HG03025 (cell line): ENCODE results near the gene TRIM67.
"Not testable (repeated sequence)": the region's sequence is repeated elsewhere in the genome, so short reads cannot be mapped to it uniquely, and the experiment has no call there.

Experiments used
- ATAC-seq: cut with Tn5 transposase; IDR thresholded peaks from one replicate; pipeline ENCODE4 v1.9.1; 2021; ENCODE audit warnings: mild to moderate bottlenecking, moderate library complexity; ENCODE audit not compliant: unreplicated experiment, low FRiP score

The TRIM67 gene

GRCh38 chr1:231161667-231162296 is at the start of gene TRIM67:
TSS of gene TRIM67 (plus strand) at chr1:231162058. CDS start at chr1:231162970, 912 bp downstream.
- no peak for ATAC-seq

GRCh38 chr1:231116738-231117137 is 45.1 kb upstream of the TRIM67 start:
- ATAC-seq = no peak

- ATAC-seq = no peak
Observed at GRCh38 chr1:231118704-231119453, 43.0 kb upstream of the TRIM67 start.

- ATAC-seq = no peak
Observed at GRCh38 chr1:231121533-231121932, 40.3 kb upstream of the TRIM67 start.

GRCh38 chr1:231122143-231122542 is 39.7 kb upstream of the TRIM67 start:
- ATAC-seq = no peak

GRCh38 chr1:231124746-231125145 is 37.1 kb upstream of the TRIM67 start:
- ATAC-seq = no peak

GRCh38 chr1:231125972-231126580 is 35.8 kb upstream of the TRIM67 start:
- ATAC-seq = no peak

GRCh38 chr1:231127106-231127505 is 34.8 kb upstream of the TRIM67 start:
- not testable (repeated sequence) for ATAC-seq

GRCh38 chr1:231128471-231128870 is 33.4 kb upstream of the TRIM67 start:
- not testable (repeated sequence) for ATAC-seq

- no peak for ATAC-seq
Observed at GRCh38 chr1:231130544-231130943, 31.3 kb upstream of the TRIM67 start.

GRCh38 chr1:231132591-231132990 is 29.3 kb upstream of the TRIM67 start:
- ATAC-seq = not testable (repeated sequence)

GRCh38 chr1:231134624-231135023 is 27.2 kb upstream of the TRIM67 start:
- no peak for ATAC-seq

GRCh38 chr1:231138236-231138635 is 23.6 kb upstream of the TRIM67 start:
- no peak for ATAC-seq

- ATAC-seq = no peak
Observed at GRCh38 chr1:231139125-231139649, 22.7 kb upstream of the TRIM67 start.

GRCh38 chr1:231139659-231140654 is 21.9 kb upstream of the TRIM67 start:
- no peak for ATAC-seq

GRCh38 chr1:231144416-231145193 is 17.3 kb upstream of the TRIM67 start:
- ATAC-seq = no peak

GRCh38 chr1:231147896-231148295 is 14.0 kb upstream of the TRIM67 start:
- no peak for ATAC-seq

- no peak for ATAC-seq
Observed at GRCh38 chr1:231151811-231152210, 10.0 kb upstream of the TRIM67 start.

- no peak for ATAC-seq
Observed at GRCh38 chr1:231153726-231154125, 8.1 kb upstream of the TRIM67 start.
